Activated T-helper 1 cell treated with anti-CD3 and anti-CD28 coated beads, Interleukin-12 subunit alpha, Interleukin-12 subunit beta, Interleukin-2, Interleukin-4 antibody, amounts not matched to agents 30 ng/mL and 10 ng/mL and 1 ng/mL, durations not matched to agents 14 hours and 24 hours and 36 hours (primary cell): ENCODE data around the gene CD55. TPM values are rescaled to one million over a fixed set of nuclear protein-coding genes. Genes with fewer than 3 reads are reported as not detected.
"Not testable (repeated sequence)": the region's sequence is repeated elsewhere in the genome, so short reads cannot be mapped to it uniquely, and the experiment has no call there.

Experiments
- DNase-seq: peaks from one replicate; pipeline ENCODE4 v3.0.0; 2021; ENCODE audit warnings: low spot score
- H3K27ac Mint-ChIP-seq: one replicate; pipeline ENCODE4 v1.8.0; 2021; ENCODE audit warnings: mild to moderate bottlenecking, mixed read lengths
- H3K27me3 Mint-ChIP-seq: one replicate; pipeline ENCODE4 v1.8.0; 2022; ENCODE audit warnings: mild to moderate bottlenecking, moderate library complexity, mixed read lengths; ENCODE audit not compliant: insufficient read depth
- H3K36me3 Mint-ChIP-seq: one replicate; pipeline ENCODE4 v1.8.0; 2021; ENCODE audit warnings: low read depth, mixed read lengths
- H3K4me1 Mint-ChIP-seq: one replicate; pipeline ENCODE4 v1.8.0; 2021; ENCODE audit warnings: low read depth, mixed read lengths
- H3K4me3 Mint-ChIP-seq: one replicate; pipeline ENCODE4 v1.8.0; 2021; ENCODE audit warnings: mild to moderate bottlenecking, moderate library complexity, mixed read lengths
- H3K9me3 Mint-ChIP-seq: one replicate; pipeline ENCODE4 v1.8.0; 2021; ENCODE audit warnings: mixed read lengths
- intact Hi-C: fragments of 100-400 bp; cut with micrococcal nuclease; formaldehyde crosslinking; loops from one replicate; pipeline ENCODE4 v1.15.1; 2024
- total RNA-seq: library from RNA; stranded (reverse); gene quantifications from 2 replicates; pipeline ENCODE4 v1.2.3, GENCODE V29; 2022

Gene CD55
- total RNA-seq, 1 donor from 2014 or later: 178 TPM

- Mint-ChIP-seq H3K27ac (no peak overlapping the region), H3K9me3 (no peaks in the 10 kb centered on the region), H3K27me3 (peaks cover 3% of the 10 kb centered on the region), H3K36me3 (no peaks in the 10 kb centered on the region), H3K4me1 (peaks cover 11% of the 10 kb centered on the region), H3K4me3 (no peak overlapping the region)
- no peak for DNase-seq
- intact Hi-C loops: no loop called here
These were observed 11.7 kb upstream of the CD55 start for GRCh38 chr1:207309745-207310273.

GRCh38 chr1:207311888-207312603 is 9.4 kb upstream of the CD55 start:
- Mint-ChIP-seq H3K27ac (no peak overlapping the region), H3K36me3 (no peaks in the 10 kb centered on the region), H3K4me1 (peaks cover 18% of the 10 kb centered on the region), H3K9me3 (no peaks in the 10 kb centered on the region), H3K27me3 (peaks cover 3% of the 10 kb centered on the region), H3K4me3 (no peak overlapping the region)
- DNase-seq: no peak
- intact Hi-C loops: no loop called here

GRCh38 chr1:207312604-207312920 is 8.9 kb upstream of the CD55 start:
- H3K9me3 Mint-ChIP-seq: no peaks in the 10 kb centered on the region
- intact Hi-C loops: no loop called here
- H3K36me3 Mint-ChIP-seq: no peaks in the 10 kb centered on the region
- H3K27ac Mint-ChIP-seq: no peak overlapping the region
- H3K4me3 Mint-ChIP-seq: no peak overlapping the region
- H3K27me3 Mint-ChIP-seq: peaks cover 3% of the 10 kb centered on the region
- peaks cover 18% of the 10 kb centered on the region for H3K4me1 Mint-ChIP-seq
- no peak for DNase-seq

- no peaks in the 10 kb centered on the region for H3K36me3 Mint-ChIP-seq
- peaks cover 3% of the 10 kb centered on the region for H3K27me3 Mint-ChIP-seq
- intact Hi-C loops: no loop called here
- DNase-seq: no peak
- no peak overlapping the region for H3K27ac Mint-ChIP-seq
- H3K4me1 Mint-ChIP-seq: peaks cover 18% of the 10 kb centered on the region
- H3K9me3 Mint-ChIP-seq: no peaks in the 10 kb centered on the region
- H3K4me3 Mint-ChIP-seq: no peak overlapping the region
These were observed 8.3 kb upstream of the CD55 start for GRCh38 chr1:207313131-207313530.

GRCh38 chr1:207314816-207315215 is 6.7 kb upstream of the CD55 start:
- Mint-ChIP-seq H3K4me3 (no peak overlapping the region), H3K4me1 (peaks cover 12% of the 10 kb centered on the region), H3K36me3 (no peaks in the 10 kb centered on the region), H3K27me3 (peaks cover 3% of the 10 kb centered on the region), H3K9me3 (no peaks in the 10 kb centered on the region), H3K27ac (no peak overlapping the region)
- intact Hi-C loops: no loop called here
- DNase-seq: no peak

GRCh38 chr1:207315435-207315834 is 6.0 kb upstream of the CD55 start:
- Mint-ChIP-seq H3K4me3 (no peak overlapping the region), H3K9me3 (peaks cover 4% of the 10 kb centered on the region), H3K27me3 (peaks cover 3% of the 10 kb centered on the region), H3K36me3 (no peaks in the 10 kb centered on the region), H3K27ac (no peak overlapping the region), H3K4me1 (peaks cover 11% of the 10 kb centered on the region)
- intact Hi-C loops: no loop called here
- no peak for DNase-seq

GRCh38 chr1:207316141-207316540 is 5.3 kb upstream of the CD55 start:
- Mint-ChIP-seq H3K4me3 (no peak overlapping the region), H3K27me3 (peaks cover 3% of the 10 kb centered on the region), H3K27ac (no peak overlapping the region), H3K9me3 (peaks cover 4% of the 10 kb centered on the region), H3K4me1 (peaks cover 16% of the 10 kb centered on the region), H3K36me3 (no peaks in the 10 kb centered on the region)
- no peak for DNase-seq
- intact Hi-C loops: no loop called here

- Mint-ChIP-seq H3K4me1 (peaks cover 20% of the 10 kb centered on the region), H3K27ac (no peak overlapping the region), H3K36me3 (no peaks in the 10 kb centered on the region), H3K9me3 (peaks cover 4% of the 10 kb centered on the region), H3K27me3 (peaks cover 5% of the 10 kb centered on the region), H3K4me3 (no peak overlapping the region)
- intact Hi-C loops: no loop called here
- DNase-seq: no peak
These were observed 4.7 kb upstream of the CD55 start for GRCh38 chr1:207316622-207317391.

GRCh38 chr1:207317561-207317960 is 3.9 kb upstream of the CD55 start:
- H3K9me3 Mint-ChIP-seq: peaks cover 4% of the 10 kb centered on the region
- peaks cover 4% of the 10 kb centered on the region for H3K36me3 Mint-ChIP-seq
- no peak overlapping the region for H3K27ac Mint-ChIP-seq
- no peak overlapping the region for H3K4me3 Mint-ChIP-seq
- peaks cover 20% of the 10 kb centered on the region for H3K4me1 Mint-ChIP-seq
- H3K27me3 Mint-ChIP-seq: peaks cover 5% of the 10 kb centered on the region
- intact Hi-C loops: no loop called here
- DNase-seq: no peak

GRCh38 chr1:207318072-207318619 is 3.3 kb upstream of the CD55 start:
- Mint-ChIP-seq H3K4me3 (no peak overlapping the region), H3K27ac (no peak overlapping the region), H3K9me3 (peaks cover 4% of the 10 kb centered on the region), H3K36me3 (peaks cover 8% of the 10 kb centered on the region), H3K4me1 (peaks cover 20% of the 10 kb centered on the region), H3K27me3 (peaks cover 5% of the 10 kb centered on the region)
- no peak for DNase-seq
- intact Hi-C loops: no loop called here

GRCh38 chr1:207319199-207319598 is 2.3 kb upstream of the CD55 start:
- Mint-ChIP-seq H3K4me3 (no peak overlapping the region), H3K4me1 (peaks cover 31% of the 10 kb centered on the region), H3K36me3 (peaks cover 18% of the 10 kb centered on the region), H3K27me3 (peaks cover 4% of the 10 kb centered on the region), H3K27ac (no peak overlapping the region), H3K9me3 (peaks cover 4% of the 10 kb centered on the region)
- intact Hi-C loops: no loop called here
- no peak for DNase-seq

- peaks cover 19% of the 10 kb centered on the region for H3K36me3 Mint-ChIP-seq
- not testable (repeated sequence) for H3K9me3 Mint-ChIP-seq, DNase-seq, H3K27me3 Mint-ChIP-seq
- intact Hi-C loops: loop anchor here (2.0 to 10.0 kb wide), 6 partner anchors 37 to 633 kb away; partner anchors contain the start of genes CD46 and FCMR
- H3K4me1 Mint-ChIP-seq: peaks cover 32% of the 10 kb centered on the region
- H3K4me3 Mint-ChIP-seq: peak overlapping the region; percentile 60
- H3K27ac Mint-ChIP-seq: peak overlapping the region; percentile 78
These were observed 1.4 kb upstream of the CD55 start for GRCh38 chr1:207320105-207320504.
